Natural killer cell (primary cell): ENCODE results near the gene LYPD5. TPM values are rescaled to one million over a fixed set of nuclear protein-coding genes. Genes with fewer than 3 reads are reported as not detected.
"Not testable (repeated sequence)": the region's sequence is repeated elsewhere in the genome, so short reads cannot be mapped to it uniquely, and the experiment has no call there.

Experiments
- ATAC-seq, 3 donors: fragments of 150-1000 bp in 2 of 3; fragments of 200-7000 bp in 1 of 3; cut with Tn5 transposase; 1 replicate in 1 of 3; 2 replicates in 2 of 3; pipeline ENCODE4 v1.10.0; 2021; ENCODE audit warnings: mild to moderate bottlenecking in 2 of 3, moderate library complexity in 2 of 3
- DNase-seq, 2 donors: peaks; one replicate each; pipeline versions ENCODE4 v3.0.0 to v3.0.0-alpha.2; 2013 to 2021; ENCODE audit warnings: mixed read lengths in 1 of 2
- H3K27ac ChIP-seq: one replicate; pipeline ENCODE4 v1.5.1; 2013; ENCODE audit warnings: mild to moderate bottlenecking, low read length
- H3K27me3 ChIP-seq: one replicate; pipeline ENCODE4 v1.6.1; 2013; ENCODE audit warnings: low read length; ENCODE audit not compliant: control insufficient read depth, insufficient read depth
- H3K36me3 ChIP-seq: one replicate; pipeline ENCODE4 v1.6.1; 2013; ENCODE audit warnings: low read length; ENCODE audit not compliant: control insufficient read depth, insufficient read depth
- H3K4me1 ChIP-seq: one replicate; pipeline ENCODE4 v1.6.1; 2013; ENCODE audit warnings: low read length; ENCODE audit not compliant: control insufficient read depth, insufficient read depth
- H3K4me3 ChIP-seq: one replicate; pipeline ENCODE4 v1.5.1; 2013; ENCODE audit warnings: low read length
- H3K9me3 ChIP-seq: one replicate; pipeline ENCODE4 v1.6.1; 2013; ENCODE audit warnings: low read length; ENCODE audit not compliant: control insufficient read depth, insufficient read depth
- H3K27ac Mint-ChIP-seq, 2 donors: one replicate each; pipeline ENCODE4 v1.8.0; 2022; ENCODE audit warnings: mild to moderate bottlenecking in 2 of 2, mixed read lengths in 2 of 2, moderate library complexity in 1 of 2
- H3K27me3 Mint-ChIP-seq, 2 donors: one replicate each; pipeline ENCODE4 v1.8.0; 2022; ENCODE audit warnings: low read depth in 2 of 2, mixed read lengths in 2 of 2
- H3K36me3 Mint-ChIP-seq: one replicate; pipeline ENCODE4 v1.8.0; 2022; ENCODE audit warnings: mixed read lengths
- H3K4me1 Mint-ChIP-seq, 2 donors: one replicate each; pipeline ENCODE4 v1.8.0; 2022; ENCODE audit warnings: mixed read lengths in 2 of 2
- H3K4me3 Mint-ChIP-seq: one replicate; pipeline ENCODE4 v1.8.0; 2022; ENCODE audit warnings: mild to moderate bottlenecking, moderate library complexity, mixed read lengths
- H3K9me3 Mint-ChIP-seq, 2 donors: one replicate each; pipeline ENCODE4 v1.8.0; 2022; ENCODE audit warnings: mixed read lengths in 2 of 2
- WGBS: methylation state at CpG from one replicate; pipeline ENCODE4 v1.1.7; 2013; ENCODE audit warnings: missing lambda C conversion rate; ENCODE audit not compliant: insufficient coverage; 5-methylcytosine and 5-hydroxymethylcytosine counted together
- intact Hi-C: fragments of 100-400 bp; cut with micrococcal nuclease; formaldehyde crosslinking; loops from one replicate; pipeline ENCODE4 v1.14.2; 2022
- total RNA-seq, 4 donors: library from RNA; stranded (reverse); fragments of 120-200 nt in 1 of 4; gene quantifications; one replicate each; pipeline versions ENCODE4 v1.2.3 to v1.2.4, GENCODE V29; 2013 to 2022
- TF ChIP-seq, protein P1 (sequence below): fragments of 200-600 bp; IDR thresholded peaks from one replicate; pipeline ENCODE4 v1.8.0; 2022; ENCODE audit warnings: antibody characterized with exemption

Gene LYPD5
- total RNA-seq, 3 donors from 2014 or later (not counting 1 experiment from before 2014, with no cell fraction given), result not detected

DNA sequence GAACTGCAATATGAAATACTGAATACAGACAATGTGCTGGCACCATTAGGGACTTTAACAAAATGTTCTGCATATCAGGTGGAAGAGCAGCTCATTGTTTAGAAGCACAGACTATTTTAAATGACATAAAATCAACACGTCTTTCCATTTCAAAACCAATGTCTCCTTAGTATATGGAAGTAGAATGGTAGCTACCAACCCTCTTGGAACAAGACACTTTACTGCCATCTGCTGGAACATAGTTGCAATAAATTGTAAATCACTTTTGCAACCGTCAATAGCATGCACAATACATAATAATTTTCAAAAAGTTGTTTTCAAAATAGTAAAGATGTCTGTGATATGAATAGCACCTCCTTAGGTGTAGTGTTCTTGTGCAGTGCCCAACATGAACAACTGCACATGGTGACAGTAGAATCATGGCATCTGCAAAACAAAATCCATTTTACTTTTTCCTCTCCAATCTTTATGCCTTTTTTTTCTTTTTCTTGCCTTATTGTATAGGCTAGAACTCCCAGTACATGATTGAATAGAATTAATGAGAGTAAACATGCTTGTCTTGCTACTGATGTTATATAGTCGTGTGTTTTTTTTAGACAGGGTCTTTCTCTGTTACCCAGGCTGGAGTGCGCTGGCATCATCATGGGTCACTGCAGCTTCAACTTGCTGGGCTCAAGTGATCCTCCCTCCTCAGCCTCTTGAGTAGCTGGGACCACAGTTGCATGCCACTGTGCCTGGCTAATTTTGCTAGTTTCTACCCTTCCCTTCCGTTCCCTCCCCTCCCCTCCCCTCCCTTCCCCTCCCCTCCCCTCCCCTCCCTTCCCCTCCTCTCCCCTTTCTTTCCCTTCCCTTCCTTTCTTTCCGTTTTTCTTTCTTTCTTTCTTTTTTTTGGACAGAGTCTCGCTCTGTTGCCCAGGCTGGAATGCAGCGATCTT lies 7.8 kb upstream of the LYPD5 start:
- no peak overlapping the region for H3K27ac Mint-ChIP-seq
- intact Hi-C loops, result loop anchor here (1.0 kb wide), 1 partner anchor 65 kb away; no protein-coding TSS in a partner anchor
- Histone ChIP-seq H3K4me1 (no peaks in the 10 kb centered on the region), H3K9me3 (no peaks in the 10 kb centered on the region), H3K27me3 (peaks cover 2% of the 10 kb centered on the region), H3K27ac (no peak overlapping the region), H3K4me3 (no peak overlapping the region), H3K36me3 (no peaks in the 10 kb centered on the region)
- peaks cover 11 to 20% of the 10 kb centered on the region in 2 donors for H3K27me3 Mint-ChIP-seq
- ATAC-seq (peak; percentile 55 to 61 (median 55)), DNase-seq (peak in 1 of 2 donors; percentile 74)
- TF ChIP-seq, protein P1, sequence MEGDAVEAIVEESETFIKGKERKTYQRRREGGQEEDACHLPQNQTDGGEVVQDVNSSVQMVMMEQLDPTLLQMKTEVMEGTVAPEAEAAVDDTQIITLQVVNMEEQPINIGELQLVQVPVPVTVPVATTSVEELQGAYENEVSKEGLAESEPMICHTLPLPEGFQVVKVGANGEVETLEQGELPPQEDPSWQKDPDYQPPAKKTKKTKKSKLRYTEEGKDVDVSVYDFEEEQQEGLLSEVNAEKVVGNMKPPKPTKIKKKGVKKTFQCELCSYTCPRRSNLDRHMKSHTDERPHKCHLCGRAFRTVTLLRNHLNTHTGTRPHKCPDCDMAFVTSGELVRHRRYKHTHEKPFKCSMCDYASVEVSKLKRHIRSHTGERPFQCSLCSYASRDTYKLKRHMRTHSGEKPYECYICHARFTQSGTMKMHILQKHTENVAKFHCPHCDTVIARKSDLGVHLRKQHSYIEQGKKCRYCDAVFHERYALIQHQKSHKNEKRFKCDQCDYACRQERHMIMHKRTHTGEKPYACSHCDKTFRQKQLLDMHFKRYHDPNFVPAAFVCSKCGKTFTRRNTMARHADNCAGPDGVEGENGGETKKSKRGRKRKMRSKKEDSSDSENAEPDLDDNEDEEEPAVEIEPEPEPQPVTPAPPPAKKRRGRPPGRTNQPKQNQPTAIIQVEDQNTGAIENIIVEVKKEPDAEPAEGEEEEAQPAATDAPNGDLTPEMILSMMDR, result peak; percentile 67
- no peaks in the 10 kb centered on the region for H3K36me3 Mint-ChIP-seq
- no peak overlapping the region for H3K4me3 Mint-ChIP-seq
- H3K9me3 Mint-ChIP-seq, result no peaks in the 10 kb centered on the region
- WGBS, result 69% methylated on average over 5 of the region's 8 CpGs
- H3K4me1 Mint-ChIP-seq, result no peaks in the 10 kb centered on the region

DNA sequence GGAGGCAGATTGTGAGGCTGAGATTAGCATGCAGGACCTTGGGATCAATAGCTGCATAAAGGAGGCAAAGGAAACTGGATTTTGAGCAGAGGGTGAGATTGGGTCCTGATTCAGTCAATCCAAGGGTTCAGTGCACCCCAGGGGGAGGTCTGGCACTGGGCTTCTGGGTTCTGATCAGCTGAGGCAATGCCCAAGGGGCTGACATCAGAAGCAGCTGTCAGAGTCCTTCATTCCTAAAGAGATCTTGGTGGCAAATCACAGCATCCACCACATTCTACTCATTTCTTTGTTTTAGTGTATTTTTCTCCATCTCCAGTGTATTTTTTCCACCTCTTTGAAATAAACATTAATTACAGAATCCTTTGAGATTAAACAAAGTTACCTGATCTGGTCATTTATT lies 5.4 kb upstream of the LYPD5 start:
- Mint-ChIP-seq H3K27ac (no peak overlapping the region), H3K4me1 (no peaks in the 10 kb centered on the region), H3K27me3 (peaks cover 11 to 17% of the 10 kb centered on the region in 2 donors), H3K36me3 (no peaks in the 10 kb centered on the region), H3K4me3 (no peak overlapping the region), H3K9me3 (no peaks in the 10 kb centered on the region)
- ATAC-seq (no peak), DNase-seq (no peak)
- H3K4me1 ChIP-seq, result no peaks in the 10 kb centered on the region
- intact Hi-C loops, result no loop called here
- no peaks in the 10 kb centered on the region for H3K9me3 ChIP-seq
- TF ChIP-seq, protein P1, result no peak
- no peak overlapping the region for H3K4me3 ChIP-seq
- H3K27ac ChIP-seq, result no peak overlapping the region
- no peaks in the 10 kb centered on the region for H3K36me3 ChIP-seq
- H3K27me3 ChIP-seq, result peaks cover 2% of the 10 kb centered on the region

DNA sequence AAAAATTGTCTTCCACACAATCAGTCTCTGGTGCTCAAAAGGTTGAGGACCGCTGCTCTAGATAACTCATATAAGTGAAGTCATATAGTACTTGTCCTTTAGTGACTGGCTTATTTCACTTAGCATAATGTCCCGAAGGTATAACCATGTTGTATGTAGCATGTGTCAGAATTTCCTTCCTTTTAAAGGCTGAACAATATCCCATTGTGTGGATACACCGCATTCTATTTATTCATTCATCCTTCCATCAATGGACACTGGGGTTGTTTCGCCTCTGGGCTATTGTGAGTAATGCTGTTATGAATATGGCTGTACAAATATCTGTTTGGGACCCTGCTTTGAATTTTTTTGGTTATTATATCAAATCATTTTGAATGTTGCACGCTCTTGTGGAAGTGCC lies 4.6 kb upstream of the LYPD5 start:
- no peaks in the 10 kb centered on the region for H3K4me1 Mint-ChIP-seq
- H3K27me3 ChIP-seq, result peaks cover 2% of the 10 kb centered on the region
- peaks cover 11 to 16% of the 10 kb centered on the region in 2 donors for H3K27me3 Mint-ChIP-seq
- H3K9me3 ChIP-seq, result no peaks in the 10 kb centered on the region
- no peaks in the 10 kb centered on the region for H3K9me3 Mint-ChIP-seq
- H3K4me3 Mint-ChIP-seq, result no peak overlapping the region
- no peaks in the 10 kb centered on the region for H3K4me1 ChIP-seq
- DNase-seq, result no peak
- H3K27ac ChIP-seq, result no peak overlapping the region
- H3K36me3 ChIP-seq, result no peaks in the 10 kb centered on the region
- no peaks in the 10 kb centered on the region for H3K36me3 Mint-ChIP-seq
- intact Hi-C loops, result no loop called here
- H3K27ac Mint-ChIP-seq, result no peak overlapping the region
- TF ChIP-seq, protein P1, result no peak
- ATAC-seq, result no peak
- WGBS, result 73% methylated on average over 3 of the region's 5 CpGs
- no peak overlapping the region for H3K4me3 ChIP-seq

DNA sequence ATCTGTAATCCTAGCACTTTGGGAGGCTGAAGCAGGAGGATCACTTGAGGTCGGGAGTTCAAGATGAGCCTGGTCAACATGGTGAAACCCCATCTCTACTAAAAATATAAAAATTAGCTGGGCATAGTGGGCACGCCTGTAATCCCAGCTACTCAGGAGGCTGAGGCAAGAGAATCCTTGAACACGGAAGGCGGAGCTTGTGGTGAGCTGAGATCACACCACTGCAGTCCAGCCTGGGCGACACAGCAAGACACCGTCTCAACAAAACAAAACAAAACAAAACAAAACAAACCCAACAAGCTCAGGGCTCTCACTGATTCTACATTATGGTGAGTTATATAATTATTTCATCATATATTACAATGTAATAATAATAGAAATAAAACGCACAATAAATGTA lies 4.2 kb upstream of the LYPD5 start:
- H3K27ac ChIP-seq, H3K9me3 ChIP-seq, H3K4me1 ChIP-seq, H3K36me3 Mint-ChIP-seq, ATAC-seq, intact Hi-C loops, DNase-seq, H3K4me3 ChIP-seq, H3K4me3 Mint-ChIP-seq, H3K4me1 Mint-ChIP-seq, H3K36me3 ChIP-seq, H3K27ac Mint-ChIP-seq, H3K27me3 ChIP-seq, H3K9me3 Mint-ChIP-seq: not testable (repeated sequence)
- WGBS, result 95% methylated on average over 4 of the region's 7 CpGs
- peaks cover 11 to 17% of the 10 kb centered on the region in 2 donors for H3K27me3 Mint-ChIP-seq
